Measurements from ENCODE around the gene MPV17. TPM values are rescaled to one million over a fixed set of nuclear protein-coding genes. Genes with fewer than 3 reads are reported as not detected.

MPV17 gene
- total and polyA plus RNA-seq, 8 donors = 91.6 to 106 (median 99.0) TPM

DNA sequence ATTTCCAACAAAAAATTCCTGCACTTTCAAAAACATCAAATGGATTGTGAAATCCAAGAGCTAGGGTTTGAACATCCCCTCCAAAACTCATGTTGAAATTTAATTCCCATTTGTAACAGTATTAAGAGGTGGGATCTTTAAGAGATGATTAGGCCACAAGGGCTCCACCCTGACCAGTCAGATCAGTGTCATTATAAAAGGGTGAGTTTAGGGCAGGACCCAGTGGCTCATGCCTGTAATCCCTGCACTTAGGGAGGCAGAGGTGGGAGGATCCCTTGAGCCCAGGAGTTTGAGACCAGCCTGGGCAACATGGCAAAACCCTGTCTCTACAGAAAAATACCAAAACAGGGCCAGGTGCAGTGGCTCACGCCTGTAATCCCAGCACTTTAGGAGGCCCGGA is 24.7 kb upstream of the MPV17 start:
- Histone ChIP-seq H3K9me3 (no peaks in the 10 kb centered on the region), H3K27ac (no peak overlapping the region), H3K4me3 (no peak overlapping the region), H3K4me1 (no peaks in the 10 kb centered on the region), H3K36me3 (peaks cover 0 to 21% of the 10 kb centered on the region in 2 donors), H3K27me3 (no peaks in the 10 kb centered on the region)
- no peak for ATAC-seq
- TF ChIP-seq, protein P1, sequence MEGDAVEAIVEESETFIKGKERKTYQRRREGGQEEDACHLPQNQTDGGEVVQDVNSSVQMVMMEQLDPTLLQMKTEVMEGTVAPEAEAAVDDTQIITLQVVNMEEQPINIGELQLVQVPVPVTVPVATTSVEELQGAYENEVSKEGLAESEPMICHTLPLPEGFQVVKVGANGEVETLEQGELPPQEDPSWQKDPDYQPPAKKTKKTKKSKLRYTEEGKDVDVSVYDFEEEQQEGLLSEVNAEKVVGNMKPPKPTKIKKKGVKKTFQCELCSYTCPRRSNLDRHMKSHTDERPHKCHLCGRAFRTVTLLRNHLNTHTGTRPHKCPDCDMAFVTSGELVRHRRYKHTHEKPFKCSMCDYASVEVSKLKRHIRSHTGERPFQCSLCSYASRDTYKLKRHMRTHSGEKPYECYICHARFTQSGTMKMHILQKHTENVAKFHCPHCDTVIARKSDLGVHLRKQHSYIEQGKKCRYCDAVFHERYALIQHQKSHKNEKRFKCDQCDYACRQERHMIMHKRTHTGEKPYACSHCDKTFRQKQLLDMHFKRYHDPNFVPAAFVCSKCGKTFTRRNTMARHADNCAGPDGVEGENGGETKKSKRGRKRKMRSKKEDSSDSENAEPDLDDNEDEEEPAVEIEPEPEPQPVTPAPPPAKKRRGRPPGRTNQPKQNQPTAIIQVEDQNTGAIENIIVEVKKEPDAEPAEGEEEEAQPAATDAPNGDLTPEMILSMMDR (IDR thresholded peaks at IDR 0.05) = no peak
- no peak for DNase-seq
- intact Hi-C loops (cut with DNase I) = no loop called here

DNA sequence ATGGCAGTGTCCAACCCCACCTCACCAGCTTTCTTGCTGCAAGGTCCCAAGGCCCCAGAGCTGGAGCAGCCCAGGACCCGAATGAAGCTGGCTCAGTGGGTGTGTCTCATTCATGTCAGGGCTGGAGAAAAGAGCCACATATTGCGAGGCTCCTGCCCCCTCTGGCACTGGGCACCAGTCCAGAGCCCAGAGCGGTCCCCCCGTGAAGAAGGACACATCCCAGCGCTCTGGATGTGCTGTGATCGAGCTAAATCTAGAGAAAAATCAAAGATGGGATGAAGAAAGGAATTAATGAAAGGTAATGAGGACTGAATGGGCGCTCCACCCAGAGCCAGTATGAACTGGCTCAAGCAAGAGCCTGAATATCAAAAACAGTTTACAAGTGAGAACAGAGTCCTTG is 13.3 kb upstream of the MPV17 start:
- Histone ChIP-seq H3K36me3 (peaks cover 4 to 100% of the 10 kb centered on the region in 2 donors), H3K27me3 (no peaks in the 10 kb centered on the region), H3K27ac (no peak overlapping the region), H3K4me3 (no peak overlapping the region), H3K9me3 (no peaks in the 10 kb centered on the region), H3K4me1 (no peaks in the 10 kb centered on the region)
- DNase-seq (no peak), ATAC-seq (no peak)
- intact Hi-C loops (cut with DNase I) = no loop called here
- TF ChIP-seq, protein P1 (IDR thresholded peaks at IDR 0.05) = no peak

DNA sequence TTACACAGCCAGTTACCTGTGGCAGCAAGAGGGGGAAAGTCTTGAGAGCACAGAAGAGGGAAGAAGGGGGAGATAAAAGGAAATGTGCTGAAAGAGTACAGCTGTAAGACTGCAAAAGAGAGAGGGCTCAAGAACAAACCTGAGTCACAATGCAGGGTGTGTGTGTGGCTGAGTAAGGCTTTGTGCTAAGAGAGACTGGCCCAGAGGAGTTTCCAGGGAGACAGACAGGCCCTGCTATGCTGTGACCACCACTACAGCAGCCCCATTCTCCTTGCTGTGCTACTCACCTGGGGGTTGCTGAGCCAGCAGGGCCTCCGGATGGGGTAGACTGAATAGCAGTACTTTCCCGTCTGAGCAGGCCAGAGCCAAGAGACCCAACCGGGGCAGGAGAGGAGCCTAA is 12.4 kb upstream of the MPV17 start:
- no peak for ATAC-seq
- H3K9me3 ChIP-seq = no peaks in the 10 kb centered on the region
- DNase-seq = no peak
- H3K36me3 ChIP-seq = peaks cover 4 to 100% of the 10 kb centered on the region in 2 donors
- H3K4me1 ChIP-seq = no peaks in the 10 kb centered on the region
- TF ChIP-seq, protein P1 (IDR thresholded peaks at IDR 0.05) = no peak
- intact Hi-C loops (cut with DNase I) = no loop called here
- no peak overlapping the region for H3K4me3 ChIP-seq
- no peaks in the 10 kb centered on the region for H3K27me3 ChIP-seq
- no peak overlapping the region for H3K27ac ChIP-seq

DNA sequence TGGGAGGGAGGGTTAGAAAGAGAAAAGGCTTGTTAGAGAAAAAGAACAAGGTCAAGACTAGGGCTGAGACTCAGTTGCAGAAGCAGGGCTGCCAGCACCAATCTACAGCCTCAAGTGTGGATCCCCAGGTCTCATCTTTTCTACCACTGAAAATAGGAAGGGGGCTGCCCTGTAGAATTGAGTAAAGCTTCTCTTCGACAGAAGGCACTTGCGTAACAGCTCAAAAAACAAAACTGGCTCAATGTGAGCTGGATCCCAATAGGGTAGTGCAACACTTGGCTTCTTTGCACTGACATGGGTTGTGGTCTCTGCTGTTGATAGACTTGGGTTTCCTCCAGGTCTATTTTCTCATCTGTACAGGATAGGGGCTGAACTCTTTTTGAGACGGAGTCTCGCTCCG is 1.8 kb upstream of the MPV17 start:
- intact Hi-C loops (cut with DNase I) = no loop called here
- no peak overlapping the region for H3K4me3 ChIP-seq
- no peaks in the 10 kb centered on the region for H3K27me3 ChIP-seq
- H3K9me3 ChIP-seq = no peaks in the 10 kb centered on the region
- peaks cover 14 to 33% of the 10 kb centered on the region in 2 donors for H3K4me1 ChIP-seq
- DNase-seq (no peak), ATAC-seq (no peak)
- peaks cover 0 to 40% of the 10 kb centered on the region in 2 donors for H3K36me3 ChIP-seq
- TF ChIP-seq, protein P1 (IDR thresholded peaks at IDR 0.05) = no peak
- H3K27ac ChIP-seq = no peak overlapping the region

DNA sequence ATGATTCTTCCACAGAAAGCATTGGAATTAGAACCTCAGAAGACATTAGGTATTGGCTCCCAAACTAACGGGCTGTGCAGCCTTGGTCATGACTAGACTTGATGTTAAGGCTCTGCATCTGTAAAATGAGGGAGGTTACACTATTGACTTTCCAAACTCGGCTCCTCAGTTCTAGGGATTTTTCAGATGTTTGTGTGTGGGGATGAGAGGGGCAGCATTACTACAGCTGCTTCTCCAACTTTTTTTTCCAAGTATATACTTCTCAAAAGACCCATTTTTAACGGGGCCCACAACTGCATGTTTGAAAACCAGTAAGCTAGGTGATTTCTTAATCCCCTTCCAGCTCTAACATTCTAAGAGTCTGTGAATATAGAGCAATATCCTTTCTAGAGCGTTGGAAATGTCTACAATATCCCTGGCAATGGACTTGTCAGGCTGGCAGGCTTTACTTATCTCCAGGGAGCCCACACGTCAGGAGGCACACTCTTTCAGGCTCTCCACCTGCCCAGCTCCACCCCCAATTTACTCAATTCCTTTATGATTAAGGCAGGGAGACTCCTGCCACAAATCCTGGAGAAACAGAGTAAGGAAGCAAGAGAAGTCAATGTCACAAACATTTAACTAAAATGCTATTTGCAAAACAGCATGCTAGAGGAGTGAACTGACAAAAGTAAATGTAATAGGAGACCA is 844 bp upstream of the MPV17 start:
- peaks cover 0 to 30% of the 10 kb centered on the region in 2 donors for H3K36me3 ChIP-seq
- H3K4me1 ChIP-seq = peaks cover 14 to 33% of the 10 kb centered on the region in 2 donors
- no peaks in the 10 kb centered on the region for H3K9me3 ChIP-seq
- peak; percentile 45 for ATAC-seq
- H3K27me3 ChIP-seq = no peaks in the 10 kb centered on the region
- peak overlapping the region; percentile 89 to 94 for H3K27ac ChIP-seq
- intact Hi-C loops (cut with DNase I) = no loop called here
- TF ChIP-seq, protein P1 (IDR thresholded peaks at IDR 0.05) = no peak
- DNase-seq = peak in 2 of 4 donors; percentile 24 to 26
- H3K4me3 ChIP-seq = peak overlapping the region; percentile 62 to 81

All from left lung (tissue), 10 donors.